GM18870 (cell line): ENCODE measurements around the gene PSRC1.

Source experiments
- ATAC-seq: cut with Tn5 transposase; IDR thresholded peaks from one replicate; pipeline ENCODE4 v1.9.1; 2021; ENCODE audit warnings: moderate library complexity; ENCODE audit not compliant: unreplicated experiment

The PSRC1 gene

DNA sequence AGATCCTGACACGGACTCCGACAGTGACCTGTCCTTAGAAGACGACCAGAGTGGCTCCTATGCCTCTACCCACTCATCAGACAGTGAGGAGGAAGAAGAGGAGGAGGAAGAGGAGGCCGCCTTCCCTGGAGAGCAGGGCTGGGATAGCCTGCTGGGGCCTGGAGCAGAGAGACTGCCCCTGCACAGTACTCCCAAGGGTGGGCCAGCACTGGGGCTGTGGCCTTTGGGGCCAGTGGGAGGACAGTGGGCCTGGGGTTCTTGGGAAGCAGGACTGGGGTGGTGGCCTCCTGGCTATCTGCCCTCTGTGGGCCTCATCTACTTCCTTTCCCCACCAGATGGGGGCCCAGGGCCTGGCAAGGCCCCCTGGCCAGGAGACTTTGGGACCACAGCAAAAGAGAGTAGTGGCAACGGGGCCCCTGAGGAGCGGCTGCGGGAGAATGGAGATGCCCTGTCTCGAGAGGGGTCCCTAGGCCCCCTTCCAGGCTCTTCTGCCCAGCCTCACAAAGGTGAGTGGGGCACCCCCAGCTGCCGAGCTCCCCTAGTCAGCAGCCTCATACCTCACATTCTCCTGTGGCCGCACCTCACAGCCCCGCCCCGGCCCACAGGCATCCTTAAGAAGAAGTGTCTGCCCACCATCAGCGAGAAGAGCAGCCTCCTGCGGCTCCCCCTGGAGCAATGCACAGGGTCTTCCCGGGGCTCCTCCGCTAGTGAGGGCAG, 10.0 kb downstream of the PSRC1 start:
- ATAC-seq, result no peak

DNA sequence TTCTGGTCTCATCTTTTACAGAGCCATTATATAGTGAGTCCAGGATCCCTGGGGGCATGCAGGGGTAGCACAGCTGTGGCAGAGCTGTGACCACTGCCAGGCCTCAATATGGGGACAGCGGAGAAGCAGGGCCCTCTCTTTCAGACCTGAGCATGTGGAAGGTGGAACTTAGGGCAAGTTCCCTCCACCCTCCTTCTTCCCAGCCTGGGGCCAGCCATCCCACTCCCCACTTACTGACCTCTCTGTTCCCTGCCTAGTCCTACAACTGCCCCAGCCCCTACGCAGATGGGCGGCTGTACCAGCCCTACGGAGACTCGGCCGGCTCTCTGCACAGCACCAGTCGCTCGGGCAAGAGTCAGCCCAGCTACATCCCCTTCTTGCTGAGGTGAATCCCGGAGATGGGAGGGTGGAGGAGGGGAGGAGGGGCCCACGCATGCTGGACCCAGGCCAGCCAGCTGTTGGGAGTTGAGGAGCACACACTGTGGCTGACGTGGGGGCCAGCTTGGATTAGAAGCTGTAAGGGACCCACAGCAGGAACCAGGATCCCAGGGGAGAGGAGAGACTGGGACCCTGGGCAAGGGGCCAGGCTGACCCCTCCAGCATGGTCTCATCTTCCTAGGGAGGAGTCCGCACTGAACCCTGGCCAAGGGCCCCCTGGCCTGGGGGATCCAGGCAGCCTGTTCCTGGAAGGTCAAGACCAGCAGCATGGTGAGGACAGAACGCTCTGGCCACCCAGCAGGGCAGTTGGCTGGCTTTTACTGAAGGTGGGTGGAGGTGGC, 10.7 kb downstream of the PSRC1 start:
- no peak for ATAC-seq

DNA sequence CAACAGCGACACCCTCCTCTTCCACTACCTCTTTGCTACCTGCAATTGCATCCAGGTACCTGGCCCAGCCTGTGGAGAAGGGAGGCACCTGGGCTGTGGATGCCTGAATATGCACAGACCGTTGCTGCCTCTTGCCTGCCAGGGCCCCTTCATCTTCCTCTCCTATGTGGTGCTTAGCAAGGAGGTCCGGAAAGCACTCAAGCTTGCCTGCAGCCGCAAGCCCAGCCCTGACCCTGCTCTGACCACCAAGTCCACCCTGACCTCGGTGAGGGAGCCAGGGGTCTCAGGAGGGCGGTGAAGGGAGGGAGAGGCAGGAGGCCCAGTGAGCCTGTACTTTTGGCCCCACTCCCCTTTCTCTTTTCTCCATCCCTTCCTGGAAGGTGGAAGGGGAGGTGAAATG, 11.5 kb downstream of the PSRC1 start:
- no peak for ATAC-seq

DNA sequence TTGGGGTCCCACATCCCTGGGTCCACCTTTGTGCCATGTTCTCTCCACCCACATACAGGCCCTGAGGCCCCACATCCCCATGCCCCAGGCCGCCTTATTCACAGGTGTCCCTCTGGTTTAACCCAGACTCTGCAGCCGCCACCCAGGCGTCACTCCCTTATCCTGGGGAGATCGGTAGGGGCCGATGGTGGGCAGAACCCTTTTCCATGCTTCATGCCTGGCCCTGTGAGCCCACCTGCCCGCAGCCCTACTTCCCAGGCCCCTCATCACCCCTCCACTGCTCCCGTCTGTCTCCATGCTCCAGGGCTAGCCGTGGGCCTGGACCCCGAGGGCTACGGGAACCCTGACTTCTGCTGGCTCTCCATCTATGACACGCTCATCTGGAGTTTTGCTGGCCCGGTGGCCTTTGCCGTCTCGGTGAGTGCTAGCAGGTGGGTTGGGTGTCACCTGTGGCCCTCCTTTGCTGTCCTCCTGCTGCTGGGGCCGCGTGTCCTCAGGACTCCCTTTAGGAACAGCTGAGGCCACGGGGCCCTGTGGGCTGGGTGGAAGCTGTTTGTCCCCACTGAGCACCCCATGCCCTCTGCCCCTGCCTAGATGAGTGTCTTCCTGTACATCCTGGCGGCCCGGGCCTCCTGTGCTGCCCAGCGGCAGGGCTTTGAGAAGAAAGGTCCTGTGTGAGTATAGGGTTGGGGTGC, 12.2 kb downstream of the PSRC1 start:
- ATAC-seq, result no peak

DNA sequence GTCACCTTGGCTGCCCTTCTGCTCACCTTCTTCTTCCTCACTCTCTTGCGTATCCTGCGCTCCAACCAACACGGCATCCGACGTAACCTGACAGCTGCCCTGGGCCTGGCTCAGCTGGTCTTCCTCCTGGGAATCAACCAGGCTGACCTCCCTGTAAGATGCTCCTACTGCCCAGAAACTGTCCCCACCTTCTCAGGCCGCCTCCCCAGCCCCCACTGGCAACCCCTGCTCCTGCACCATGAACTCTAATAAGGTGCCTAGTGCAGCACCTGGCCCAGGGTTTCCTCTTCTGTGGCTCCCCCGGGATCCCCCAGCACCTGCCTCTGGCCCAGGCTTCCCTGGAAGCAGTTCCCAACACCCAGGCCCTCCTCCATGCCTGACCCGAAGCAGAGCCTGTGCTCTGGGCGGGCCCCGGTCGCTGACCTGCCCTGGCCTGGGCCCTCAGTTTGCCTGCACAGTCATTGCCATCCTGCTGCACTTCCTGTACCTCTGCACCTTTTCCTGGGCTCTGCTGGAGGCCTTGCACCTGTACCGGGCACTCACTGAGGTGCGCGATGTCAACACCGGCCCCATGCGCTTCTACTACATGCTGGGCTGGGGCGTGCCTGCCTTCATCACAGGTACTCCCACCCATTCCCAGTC, 12.8 kb downstream of the PSRC1 start:
- no peak for ATAC-seq

DNA sequence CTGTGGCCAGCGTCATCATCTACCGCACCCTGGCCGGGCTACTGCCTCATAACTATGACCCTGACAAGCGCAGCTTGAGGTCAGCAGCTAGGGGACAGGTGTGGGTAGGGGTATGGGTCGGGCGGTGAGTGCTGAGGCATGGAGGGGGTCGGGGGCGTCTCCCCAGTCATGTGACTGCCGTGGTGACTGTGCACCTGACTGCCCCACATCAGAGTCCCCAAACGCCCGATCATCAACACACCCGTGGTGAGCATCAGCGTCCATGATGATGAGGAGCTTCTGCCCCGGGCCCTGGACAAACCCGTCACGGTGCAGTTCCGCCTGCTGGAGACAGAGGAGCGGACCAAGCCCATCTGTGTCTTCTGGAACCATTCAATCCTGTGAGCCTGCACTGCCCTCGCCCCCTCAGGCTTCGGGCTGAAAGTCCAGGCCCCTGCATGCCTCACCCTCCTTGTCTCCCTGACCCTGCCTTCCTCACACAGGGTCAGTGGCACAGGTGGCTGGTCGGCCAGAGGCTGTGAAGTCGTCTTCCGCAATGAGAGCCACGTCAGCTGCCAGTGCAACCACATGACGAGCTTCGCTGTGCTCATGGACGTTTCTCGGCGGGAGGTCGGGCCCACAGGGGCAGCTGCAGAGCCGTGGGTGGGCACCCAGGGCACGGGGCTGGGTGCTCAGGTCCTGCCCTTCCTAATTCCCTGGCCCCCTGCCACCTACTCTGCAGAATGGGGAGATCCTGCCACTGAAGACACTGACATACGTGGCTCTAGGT, 13.5 kb downstream of the PSRC1 start:
- ATAC-seq, result no peak

DNA sequence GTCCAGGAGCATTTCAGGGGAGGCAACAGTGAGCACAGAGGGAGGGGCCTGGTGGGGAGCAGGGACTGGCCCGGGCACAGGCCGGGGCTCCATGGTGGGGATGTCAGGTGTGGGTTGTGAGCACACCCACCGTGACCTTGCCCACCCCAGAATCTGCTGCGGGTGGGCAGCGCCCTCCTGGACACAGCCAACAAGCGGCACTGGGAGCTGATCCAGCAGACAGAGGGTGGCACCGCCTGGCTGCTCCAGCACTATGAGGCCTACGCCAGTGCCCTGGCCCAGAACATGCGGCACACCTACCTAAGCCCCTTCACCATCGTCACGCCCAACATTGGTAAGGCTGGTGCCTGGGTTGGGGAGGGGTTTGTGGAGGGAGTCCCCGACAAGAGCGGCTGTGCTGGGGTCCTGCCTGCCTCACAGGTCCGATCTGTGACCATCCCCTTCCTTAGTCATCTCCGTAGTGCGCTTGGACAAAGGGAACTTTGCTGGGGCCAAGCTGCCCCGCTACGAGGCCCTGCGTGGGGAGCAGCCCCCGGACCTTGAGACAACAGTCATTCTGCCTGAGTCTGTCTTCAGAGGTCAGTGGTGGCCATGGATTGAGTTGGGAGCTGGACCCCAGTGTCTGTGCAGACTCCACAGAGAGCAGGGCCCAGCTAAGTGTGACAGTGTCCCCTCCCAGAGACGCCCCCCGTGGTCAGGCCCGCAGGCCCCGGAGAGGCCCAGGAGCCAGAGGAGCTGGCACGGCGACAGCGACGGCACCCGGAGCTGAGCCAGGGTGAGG, 14.3 kb downstream of the PSRC1 start:
- no peak for ATAC-seq

DNA sequence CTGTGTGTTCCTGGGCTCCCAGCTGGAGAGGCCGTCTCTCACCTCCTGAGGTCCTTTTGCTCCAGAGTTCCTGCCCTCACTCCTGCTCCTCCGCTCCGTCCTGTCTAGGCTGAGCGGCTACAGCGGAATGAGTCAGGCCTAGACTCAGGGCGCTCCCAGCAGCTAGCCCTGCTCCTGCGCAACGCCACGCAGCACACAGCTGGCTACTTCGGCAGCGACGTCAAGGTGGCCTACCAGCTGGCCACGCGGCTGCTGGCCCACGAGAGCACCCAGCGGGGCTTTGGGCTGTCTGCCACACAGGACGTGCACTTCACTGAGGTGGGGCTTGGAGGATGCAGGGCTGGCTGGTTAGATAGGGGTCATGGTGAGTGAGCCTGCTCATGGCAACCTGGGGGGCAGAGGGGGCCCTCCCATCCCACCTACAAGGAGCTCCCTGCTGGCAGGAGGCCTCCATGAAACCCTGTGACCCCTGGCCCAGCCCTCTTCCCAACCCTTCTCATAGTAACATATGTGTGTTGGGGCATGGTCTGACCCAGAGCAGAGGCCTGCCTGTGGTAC, 15.1 kb downstream of the PSRC1 start:
- ATAC-seq, result no peak

DNA sequence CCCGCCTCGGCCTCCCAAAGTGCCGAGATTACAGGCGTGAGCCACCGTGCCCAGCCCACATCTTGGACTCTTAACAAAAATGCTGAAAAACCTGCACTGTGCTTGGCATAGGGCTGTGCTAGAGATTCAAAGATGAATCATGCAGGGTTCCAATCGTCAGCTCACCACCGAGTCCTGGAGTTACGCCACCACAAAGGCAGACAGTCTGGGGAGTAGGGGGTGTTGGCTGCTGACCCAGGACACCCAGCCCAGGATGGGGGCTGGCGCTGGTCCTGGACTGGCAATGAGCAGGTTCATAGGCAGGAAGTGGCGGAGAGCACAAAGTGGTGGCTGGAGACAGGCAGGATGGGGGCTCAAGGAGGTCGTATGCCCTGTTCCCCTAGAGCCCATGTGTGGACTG, 16.0 kb downstream of the PSRC1 start:
- ATAC-seq, result no peak

DNA sequence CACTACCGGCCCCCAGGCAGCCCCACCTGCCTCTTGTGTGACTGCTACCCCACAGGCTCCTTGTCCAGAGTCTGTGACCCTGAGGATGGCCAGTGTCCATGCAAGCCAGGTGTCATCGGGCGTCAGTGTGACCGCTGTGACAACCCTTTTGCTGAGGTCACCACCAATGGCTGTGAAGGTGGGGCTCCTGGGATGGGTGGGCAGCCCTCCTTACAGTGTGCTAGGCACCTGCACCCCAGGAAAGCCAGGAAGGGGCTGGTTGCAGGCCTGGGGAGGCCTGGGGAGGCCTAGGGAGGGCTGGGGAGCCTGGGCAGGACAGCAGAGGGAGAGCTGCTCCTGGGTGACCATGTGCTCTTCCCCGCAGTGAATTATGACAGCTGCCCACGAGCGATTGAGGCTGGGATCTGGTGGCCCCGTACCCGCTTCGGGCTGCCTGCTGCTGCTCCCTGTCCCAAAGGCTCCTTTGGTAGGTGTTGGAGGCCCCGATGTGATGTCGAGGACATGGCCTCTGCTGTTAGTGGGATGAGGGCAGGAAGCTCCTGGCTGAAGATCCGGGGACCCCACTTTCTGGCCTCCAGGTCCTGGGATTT, 17.1 kb downstream of the PSRC1 start:
- ATAC-seq, result no peak

DNA sequence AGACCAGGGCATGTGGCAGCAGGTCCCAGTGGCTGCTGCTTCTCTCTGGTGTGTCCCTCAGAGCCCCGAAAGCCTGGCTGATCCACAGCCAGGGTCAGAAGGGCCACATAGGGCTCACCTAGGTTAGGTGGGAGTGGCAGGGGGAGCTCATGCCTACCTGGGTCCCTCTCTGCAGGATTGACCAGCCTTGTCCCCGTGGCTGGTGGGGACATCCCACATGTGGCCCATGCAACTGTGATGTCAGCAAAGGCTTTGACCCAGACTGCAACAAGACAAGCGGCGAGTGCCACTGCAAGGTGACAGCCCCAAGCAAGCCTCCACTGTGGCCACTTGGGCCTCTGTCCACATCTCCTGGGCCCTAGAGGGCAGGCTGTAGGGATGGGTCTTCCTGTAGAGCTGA, 17.9 kb downstream of the PSRC1 start:
- no peak for ATAC-seq

DNA sequence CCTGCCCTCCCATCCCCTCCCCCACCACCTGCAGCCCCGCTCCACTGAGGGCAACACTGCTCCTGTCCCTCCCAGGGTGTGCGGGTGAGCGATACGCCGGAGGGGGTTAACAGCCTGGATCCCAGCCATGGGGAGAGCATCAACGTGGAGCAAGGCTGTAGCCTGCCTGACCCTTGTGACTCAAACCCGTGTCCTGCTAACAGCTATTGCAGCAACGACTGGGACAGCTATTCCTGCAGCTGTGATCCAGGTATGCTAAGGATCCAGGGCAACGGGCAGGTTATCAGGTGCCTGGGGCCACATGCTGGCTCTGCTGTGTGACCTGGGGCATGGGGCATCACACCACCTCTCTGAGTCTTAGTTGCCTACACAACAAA, 18.6 kb downstream of the PSRC1 start:
- ATAC-seq, result no peak

DNA sequence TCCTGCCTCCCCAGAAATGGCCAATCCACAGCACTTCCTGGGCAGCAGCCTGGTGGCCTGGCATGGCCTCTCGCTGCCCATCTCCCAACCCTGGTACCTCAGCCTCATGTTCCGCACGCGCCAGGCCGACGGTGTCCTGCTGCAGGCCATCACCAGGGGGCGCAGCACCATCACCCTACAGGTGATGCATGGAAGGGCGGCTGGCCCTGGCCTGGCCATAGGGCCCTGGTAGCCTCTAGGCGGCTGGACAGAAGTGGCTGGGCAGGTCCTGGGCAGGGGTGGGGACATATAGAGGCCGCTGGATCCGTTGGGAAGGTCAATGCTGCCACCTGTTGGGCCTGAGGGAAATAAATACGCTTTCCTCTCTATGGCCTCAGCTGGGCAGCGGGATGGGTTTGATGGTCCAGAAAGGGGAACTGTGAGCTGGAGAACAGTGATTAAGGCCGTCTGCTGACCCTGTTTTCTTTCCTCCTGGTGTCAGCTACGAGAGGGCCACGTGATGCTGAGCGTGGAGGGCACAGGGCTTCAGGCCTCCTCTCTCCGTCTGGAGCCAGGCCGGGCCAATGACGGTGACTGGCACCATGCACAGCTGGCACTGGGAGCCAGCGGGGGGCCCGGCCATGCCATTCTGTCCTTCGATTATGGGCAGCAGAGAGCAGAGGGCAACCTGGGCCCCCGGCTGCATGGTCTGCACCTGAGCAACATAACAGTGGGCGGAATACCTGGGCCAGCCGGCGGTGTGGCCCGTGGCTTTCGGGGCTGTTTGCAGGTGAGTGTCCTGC, 19.2 kb downstream of the PSRC1 start:
- no peak for ATAC-seq

DNA sequence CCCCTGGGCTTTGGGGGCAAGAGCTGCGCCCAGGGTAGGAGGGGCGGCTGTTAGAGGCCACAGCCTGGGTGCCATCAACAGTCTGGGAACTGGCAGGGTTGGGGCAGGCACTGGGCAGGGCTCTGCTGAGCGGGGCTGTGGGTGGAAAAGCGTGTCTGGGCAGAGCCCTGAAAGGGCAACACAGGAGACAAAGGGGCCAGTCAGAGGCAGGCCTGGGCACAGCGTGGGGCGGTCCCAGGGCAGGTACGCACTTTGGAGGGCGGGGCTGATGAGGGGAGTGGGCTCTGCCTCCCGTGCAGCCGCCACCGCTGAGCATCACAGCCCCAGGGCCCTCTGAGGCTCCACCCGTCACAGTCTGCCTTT, 19.7 kb downstream of the PSRC1 start:
- no peak for ATAC-seq

DNA sequence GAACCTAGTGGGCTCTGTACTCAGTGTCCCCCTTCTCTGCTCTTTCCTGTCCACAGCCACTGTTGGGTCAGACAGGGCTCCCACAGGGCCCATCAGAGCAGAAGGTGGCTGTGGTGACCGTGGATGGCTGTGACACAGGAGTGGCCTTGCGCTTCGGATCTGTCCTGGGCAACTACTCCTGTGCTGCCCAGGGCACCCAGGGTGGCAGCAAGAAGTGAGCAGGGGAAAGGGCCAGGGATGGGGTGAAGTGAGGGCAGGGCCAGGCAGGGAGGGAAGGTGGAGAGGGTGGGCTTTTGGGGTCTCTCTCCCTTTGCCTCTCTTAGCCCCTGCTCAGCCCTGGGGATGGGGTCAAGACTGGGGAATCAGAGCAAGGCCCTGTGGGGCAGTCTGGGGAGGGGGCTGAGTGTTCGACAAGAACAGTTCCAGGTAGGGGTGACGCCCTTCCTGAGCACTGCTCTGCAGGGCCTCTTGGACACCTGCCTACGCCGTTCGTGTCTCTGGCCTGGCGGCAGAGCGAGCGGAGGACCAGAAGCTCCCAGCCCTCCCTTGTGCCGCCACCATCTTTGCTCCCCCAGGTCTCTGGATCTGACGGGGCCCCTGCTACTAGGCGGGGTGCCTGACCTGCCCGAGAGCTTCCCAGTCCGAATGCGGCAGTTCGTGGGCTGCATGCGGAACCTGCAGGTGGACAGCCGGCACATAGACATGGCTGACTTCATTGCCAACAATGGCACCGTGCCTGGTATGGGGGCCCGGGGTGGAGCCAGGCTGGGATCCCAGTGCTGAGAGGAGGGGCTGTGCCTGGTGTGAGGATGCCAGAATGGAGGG, 20.5 kb downstream of the PSRC1 start:
- ATAC-seq, result no peak

DNA sequence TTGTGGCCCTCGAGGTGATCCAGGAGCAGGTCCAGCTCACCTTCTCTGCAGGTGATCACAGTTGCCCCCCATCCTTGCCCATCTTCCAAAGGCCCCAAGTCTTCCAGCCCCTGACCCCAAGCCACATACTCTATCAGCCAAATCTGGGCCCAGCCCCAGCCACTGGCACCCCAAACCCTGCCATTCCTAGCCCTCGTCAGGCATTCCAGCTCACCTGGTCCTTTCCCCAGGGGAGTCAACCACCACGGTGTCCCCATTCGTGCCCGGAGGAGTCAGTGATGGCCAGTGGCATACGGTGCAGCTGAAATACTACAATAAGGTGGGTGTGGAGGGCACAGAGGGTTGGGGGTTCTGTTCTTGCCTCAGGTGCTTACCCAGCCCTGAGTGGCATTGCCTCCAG, 21.4 kb downstream of the PSRC1 start:
- no peak for ATAC-seq

DNA sequence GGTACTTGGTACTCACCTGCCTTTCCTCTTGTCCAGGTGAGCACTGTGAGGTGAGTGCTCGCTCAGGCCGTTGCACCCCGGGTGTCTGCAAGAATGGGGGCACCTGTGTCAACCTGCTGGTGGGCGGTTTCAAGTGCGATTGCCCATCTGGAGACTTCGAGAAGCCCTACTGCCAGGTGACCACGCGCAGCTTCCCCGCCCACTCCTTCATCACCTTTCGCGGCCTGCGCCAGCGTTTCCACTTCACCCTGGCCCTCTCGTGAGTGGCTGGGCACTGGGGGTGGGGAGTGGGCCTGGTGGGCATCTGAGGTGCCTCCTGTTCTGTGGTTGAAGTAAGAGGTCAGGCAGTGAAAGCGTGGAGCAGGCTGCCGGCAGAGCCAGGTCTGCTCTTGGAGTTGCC, 21.9 kb downstream of the PSRC1 start:
- ATAC-seq, result no peak
